ENCODE data around the gene DOCK7.

- TF ChIP-seq POLR2AphosphoS5 (IDR thresholded peaks at IDR 0.05; ENCODE audit: low read depth, low read length) = no peak
- no peak for TF ChIP-seq REST (IDR thresholded peaks at IDR 0.05; ENCODE audit: insufficient read depth in 1 of 2, low read depth in 2 of 2, low read length in 2 of 2)
Measured at GRCh38 chr1:62428351-62428750, 259.8 kb downstream of the DOCK7 start.

All from PFSK-1 (cell line).